ENCODE data around the gene ZNF580. TPM values are rescaled to one million over a fixed set of nuclear protein-coding genes. Genes with fewer than 3 reads are reported as not detected.

ZNF580 gene
- total RNA-seq, 1 experiment from 2014 or later, result 32.0 TPM

GRCh38 chr19:55688422-55689218 is 47.8 kb downstream of the ZNF580 start (continued):
- no peak for TF ChIP-seq ESRRA (CRISPR knock-in tag; IDR thresholded peaks at IDR 0.05; ENCODE audit: borderline replicate concordance)

- H3K36me3 Mint-ChIP-seq, result peaks cover 15% of the 10 kb centered on the region; the same call in 1 of the 2 replicates
- TF ChIP-seq IRF2 (CRISPR knock-in tag; IDR thresholded peaks at IDR 0.05; ENCODE audit: borderline replicate concordance, low read depth) (no peak), ZNF219 (CRISPR knock-in tag; IDR thresholded peaks at IDR 0.05; ENCODE audit: borderline replicate concordance) (no peak), NFYB (CRISPR knock-in tag; conservative IDR thresholded peaks at IDR 0.05; ENCODE audit: low read depth) (no peak), ZBTB21 (CRISPR knock-in tag; IDR thresholded peaks at IDR 0.05; ENCODE audit: borderline replicate concordance) (no peak), PREB (CRISPR knock-in tag; IDR thresholded peaks at IDR 0.05; ENCODE audit: borderline replicate concordance) (no peak), E2F1 (CRISPR knock-in tag; IDR thresholded peaks at IDR 0.05) (no peak), RORB (CRISPR knock-in tag; IDR thresholded peaks at IDR 0.05) (no peak), ARID4B (CRISPR knock-in tag; IDR thresholded peaks at IDR 0.05; ENCODE audit: borderline replicate concordance) (no peak)
- H3K9me3 Mint-ChIP-seq, result no peaks in the 10 kb centered on the region
- no peak for DNase-seq (ENCODE audit: low spot score)
- no peaks in the 10 kb centered on the region for H3K4me1 Mint-ChIP-seq
- ChIA-PET CTCF (interaction anchor here (0.8 to 1.3 kb wide), 2 partner anchors 14 kb away, joined by 3 to 5 read pairs; no protein-coding TSS in a partner anchor), POLR2A (no interaction called here)
- no peak overlapping the region for H3K27ac Mint-ChIP-seq
- H3K4me3 Mint-ChIP-seq, result no peak overlapping the region
- H3K27me3 Mint-ChIP-seq (ENCODE audit: low read depth), result no peaks in the 10 kb centered on the region
- ATAC-seq, result no peak
Measured at GRCh38 chr19:55689411-55690108, 48.8 kb downstream of the ZNF580 start.

- TF ChIP-seq ZNF317 (CRISPR knock-in tag; IDR thresholded peaks at IDR 0.05; ENCODE audit: borderline replicate concordance, low read depth), result no peak
- DNase-seq (ENCODE audit: low spot score) (no peak), ATAC-seq (no peak)
- CTCF ChIA-PET, result interaction anchor here (0.8 kb wide), 1 partner anchor 13 kb away, joined by 3 read pairs; no protein-coding TSS in a partner anchor
- POLR2A ChIA-PET, result no interaction called here
- Mint-ChIP-seq H3K36me3 (peaks cover 13% of the 10 kb centered on the region; the same call in 1 of the 2 replicates), H3K27me3 (ENCODE audit: low read depth) (no peaks in the 10 kb centered on the region), H3K9me3 (no peaks in the 10 kb centered on the region), H3K4me3 (no peak overlapping the region), H3K27ac (no peak overlapping the region), H3K4me1 (no peaks in the 10 kb centered on the region)
Measured at GRCh38 chr19:55690109-55690768, 49.4 kb downstream of the ZNF580 start.

Data from WTC11 (cell line).